HG02798 (cell line): ENCODE results near the gene PDE4A.
"Not testable (repeated sequence)": the region's sequence is repeated elsewhere in the genome, so short reads cannot be mapped to it uniquely, and the experiment has no call there.

ENCODE experiments used
- ATAC-seq: cut with Tn5 transposase; IDR thresholded peaks from one replicate; pipeline ENCODE4 v1.9.1; 2021; ENCODE audit warnings: mild to moderate bottlenecking; ENCODE audit not compliant: unreplicated experiment, poor library complexity

PDE4A gene

GRCh38 chr19:10402441-10403038 is 17.8 kb upstream of the PDE4A start:
- ATAC-seq, result no peak

- peak; percentile 85 for ATAC-seq
Measured at GRCh38 chr19:10403137-10404021, 17.0 kb upstream of the PDE4A start, which contains the start of gene CDC37. TSS of gene CDC37 (minus strand) at chr19:10403542. CDS start at chr19:10403479, 63 bp downstream.

- ATAC-seq, result no peak
Measured at GRCh38 chr19:10404888-10405820, 15.2 kb upstream of the PDE4A start.

GRCh38 chr19:10406191-10406590 is 14.1 kb upstream of the PDE4A start:
- no peak for ATAC-seq

- no peak for ATAC-seq
Measured at GRCh38 chr19:10407096-10407495, 13.2 kb upstream of the PDE4A start.

- ATAC-seq, result no peak
Measured at GRCh38 chr19:10408511-10409283, 11.6 kb upstream of the PDE4A start.

- not testable (repeated sequence) for ATAC-seq
Measured at GRCh38 chr19:10411224-10411623, 9.1 kb upstream of the PDE4A start.

GRCh38 chr19:10412257-10412977 is 7.9 kb upstream of the PDE4A start:
- ATAC-seq, result peak; percentile 57

- ATAC-seq, result no peak
Measured at GRCh38 chr19:10416083-10416379, 4.3 kb upstream of the PDE4A start.

- ATAC-seq, result peak; percentile 78
Measured at GRCh38 chr19:10416380-10417257, 3.7 kb upstream of the PDE4A start.

GRCh38 chr19:10417541-10418234 is 2.6 kb upstream of the PDE4A start:
- no peak for ATAC-seq

GRCh38 chr19:10418235-10418484 is 2.2 kb upstream of the PDE4A start:
- ATAC-seq, result no peak

- no peak for ATAC-seq
Measured at GRCh38 chr19:10418485-10419199, 1.7 kb upstream of the PDE4A start.

- no peak for ATAC-seq
Measured at GRCh38 chr19:10419200-10419645, 1.1 kb upstream of the PDE4A start.

GRCh38 chr19:10419646-10420443 is 493 bp upstream of the PDE4A start:
- no peak for ATAC-seq

GRCh38 chr19:10421240-10422045 is 1.1 kb downstream of the PDE4A start:
- no peak for ATAC-seq
